ENCODE measurements around the gene MYO5B.

DNA sequence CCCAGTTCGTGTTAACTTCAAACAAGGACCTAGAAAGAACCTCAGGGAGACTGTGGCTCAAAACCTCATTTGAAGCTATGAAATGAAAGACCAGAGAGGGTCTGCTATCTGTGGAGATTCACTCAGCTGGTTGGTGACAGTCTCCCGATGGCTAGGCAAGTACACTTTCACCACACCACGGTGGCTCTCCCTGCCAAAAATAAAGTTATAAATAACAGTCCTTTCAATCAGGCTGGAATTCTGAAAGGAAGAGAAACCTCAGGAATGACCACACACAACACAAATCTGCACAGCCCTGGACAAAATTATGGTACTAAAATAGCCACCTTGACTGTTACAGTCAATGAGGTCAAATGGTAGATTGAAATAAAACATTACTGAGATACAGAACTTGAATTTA lies 221.4 kb downstream of the MYO5B start:
- TF ChIP-seq, protein P1, sequence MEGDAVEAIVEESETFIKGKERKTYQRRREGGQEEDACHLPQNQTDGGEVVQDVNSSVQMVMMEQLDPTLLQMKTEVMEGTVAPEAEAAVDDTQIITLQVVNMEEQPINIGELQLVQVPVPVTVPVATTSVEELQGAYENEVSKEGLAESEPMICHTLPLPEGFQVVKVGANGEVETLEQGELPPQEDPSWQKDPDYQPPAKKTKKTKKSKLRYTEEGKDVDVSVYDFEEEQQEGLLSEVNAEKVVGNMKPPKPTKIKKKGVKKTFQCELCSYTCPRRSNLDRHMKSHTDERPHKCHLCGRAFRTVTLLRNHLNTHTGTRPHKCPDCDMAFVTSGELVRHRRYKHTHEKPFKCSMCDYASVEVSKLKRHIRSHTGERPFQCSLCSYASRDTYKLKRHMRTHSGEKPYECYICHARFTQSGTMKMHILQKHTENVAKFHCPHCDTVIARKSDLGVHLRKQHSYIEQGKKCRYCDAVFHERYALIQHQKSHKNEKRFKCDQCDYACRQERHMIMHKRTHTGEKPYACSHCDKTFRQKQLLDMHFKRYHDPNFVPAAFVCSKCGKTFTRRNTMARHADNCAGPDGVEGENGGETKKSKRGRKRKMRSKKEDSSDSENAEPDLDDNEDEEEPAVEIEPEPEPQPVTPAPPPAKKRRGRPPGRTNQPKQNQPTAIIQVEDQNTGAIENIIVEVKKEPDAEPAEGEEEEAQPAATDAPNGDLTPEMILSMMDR (IDR thresholded peaks at IDR 0.05 in 4 of 5, conservative IDR thresholded peaks at IDR 0.05 in 1 of 5), result no peak
- no peak for TF ChIP-seq POLR2A (IDR thresholded peaks at IDR 0.05)
